ENCODE data around the gene PALLD.

Gene PALLD

GRCh38 chr4:168877511-168878491 lies 380.9 kb downstream of the PALLD start:
- H3K27ac Mint-ChIP-seq: peak overlapping the region; percentile 40 to 91 (median 71)
- peaks cover 4% of the 10 kb centered on the region for H3K27me3 Mint-ChIP-seq (ENCODE audit: low read depth)
- no peaks in the 10 kb centered on the region for H3K9me3 Mint-ChIP-seq
- TF ChIP-seq CTCF (IDR thresholded peaks at IDR 0.05; ENCODE audit: unreplicated experiment in 3 of 3): no peak
- H3K36me3 Mint-ChIP-seq (ENCODE audit: low read depth): peaks cover 70% of the 10 kb centered on the region
- peaks cover 19% of the 10 kb centered on the region for H3K4me1 Mint-ChIP-seq
- peak overlapping the region; percentile 69 to 83 (median 82) for H3K4me3 Mint-ChIP-seq

GRCh38 chr4:168878623-168879022 lies 381.8 kb downstream of the PALLD start:
- peaks cover 72% of the 10 kb centered on the region for H3K36me3 Mint-ChIP-seq (ENCODE audit: low read depth)
- H3K9me3 Mint-ChIP-seq: no peaks in the 10 kb centered on the region
- H3K27ac Mint-ChIP-seq: peak overlapping the region; percentile 40 to 91 (median 71)
- H3K27me3 Mint-ChIP-seq (ENCODE audit: low read depth): peaks cover 4% of the 10 kb centered on the region
- no peak for TF ChIP-seq CTCF (IDR thresholded peaks at IDR 0.05; ENCODE audit: unreplicated experiment in 3 of 3)
- H3K4me1 Mint-ChIP-seq: peaks cover 19% of the 10 kb centered on the region
- H3K4me3 Mint-ChIP-seq: peak overlapping the region; percentile 69 to 83 (median 82)

DNA sequence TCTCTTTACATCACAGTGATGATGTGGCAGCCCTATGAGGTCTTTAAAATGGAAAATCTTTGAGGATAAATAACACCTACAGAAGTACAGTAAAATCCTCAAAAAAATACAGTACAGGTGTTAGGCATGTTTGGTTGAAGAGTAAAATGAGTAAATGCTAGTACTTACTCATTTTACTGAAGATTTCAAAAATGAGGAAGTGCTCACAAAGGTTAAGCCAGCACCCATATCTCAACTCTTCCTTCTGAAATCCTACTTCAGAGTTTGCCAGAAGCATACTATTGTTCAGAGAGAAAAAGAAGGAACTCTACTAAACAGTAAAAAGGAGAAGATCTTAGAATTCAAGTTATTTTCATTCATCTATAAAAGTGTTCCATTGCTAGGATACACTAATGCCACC lies 382.3 kb downstream of the PALLD start:
- Mint-ChIP-seq H3K9me3 (no peaks in the 10 kb centered on the region), H3K4me3 (peak overlapping the region in 1 of 3 experiments; percentile 52), H3K4me1 (peaks cover 19% of the 10 kb centered on the region), H3K27ac (peak overlapping the region in 1 of 3 experiments; percentile 91), H3K27me3 (ENCODE audit: low read depth) (peaks cover 4% of the 10 kb centered on the region), H3K36me3 (ENCODE audit: low read depth) (peaks cover 71% of the 10 kb centered on the region)
- TF ChIP-seq CTCF (IDR thresholded peaks at IDR 0.05; ENCODE audit: unreplicated experiment in 3 of 3): no peak

DNA sequence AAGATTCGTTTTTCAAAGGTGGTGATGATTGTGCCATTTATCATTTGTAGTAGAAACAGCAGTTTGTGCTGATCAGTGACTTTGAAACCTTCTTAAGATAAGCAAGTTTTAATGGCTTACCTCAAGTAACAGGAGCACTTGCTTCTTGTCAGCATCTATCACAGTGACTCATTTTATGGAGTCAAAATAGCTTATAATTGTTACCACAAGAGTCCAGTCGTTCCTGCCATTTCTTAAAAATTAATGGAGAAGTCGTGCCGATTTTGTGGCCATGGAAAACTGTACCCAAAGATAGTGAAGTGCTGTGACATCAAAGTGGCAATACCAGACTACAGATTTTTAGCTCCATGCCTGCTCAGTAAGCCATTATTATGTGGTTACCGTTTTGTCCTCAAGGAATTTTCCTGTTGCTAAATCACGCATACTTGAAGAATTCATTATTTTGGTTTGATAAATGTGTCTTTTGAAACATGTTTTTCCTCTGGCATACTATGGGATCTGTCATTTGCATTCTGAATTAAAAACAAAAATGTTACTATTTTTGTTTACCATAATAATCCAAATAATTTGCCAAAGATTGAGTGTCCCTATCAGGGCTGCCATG lies 383.3 kb downstream of the PALLD start:
- no peaks in the 10 kb centered on the region for H3K9me3 Mint-ChIP-seq
- H3K4me3 Mint-ChIP-seq: no peak overlapping the region
- peaks cover 4% of the 10 kb centered on the region for H3K27me3 Mint-ChIP-seq (ENCODE audit: low read depth)
- H3K4me1 Mint-ChIP-seq: peaks cover 25% of the 10 kb centered on the region
- TF ChIP-seq CTCF (IDR thresholded peaks at IDR 0.05; ENCODE audit: unreplicated experiment in 3 of 3): no peak
- H3K36me3 Mint-ChIP-seq (ENCODE audit: low read depth): peaks cover 75% of the 10 kb centered on the region
- no peak overlapping the region for H3K27ac Mint-ChIP-seq

GRCh38 chr4:168880811-168881595 lies 384.2 kb downstream of the PALLD start:
- Mint-ChIP-seq H3K27ac (peak overlapping the region in 2 of 3 experiments; percentile 31 to 32), H3K4me3 (no peak overlapping the region), H3K36me3 (ENCODE audit: low read depth) (peaks cover 74% of the 10 kb centered on the region), H3K9me3 (no peaks in the 10 kb centered on the region), H3K27me3 (ENCODE audit: low read depth) (peaks cover 4% of the 10 kb centered on the region), H3K4me1 (peaks cover 19% of the 10 kb centered on the region)
- TF ChIP-seq CTCF (IDR thresholded peaks at IDR 0.05; ENCODE audit: unreplicated experiment in 3 of 3): no peak

Measured in nephron (organoid).